Astrocyte of the cerebellum (primary cell): ENCODE data around the gene LENG8.

Experiments
- DNase-seq: peaks from one replicate; pipeline ENCODE4 v3.0.0-alpha.2; 2011; ENCODE audit warnings: low read depth
- H3K4me3 ChIP-seq: 2 replicates; pipeline ENCODE4 v1.5.1; 2011; ENCODE audit warnings: mild to moderate bottlenecking, low read depth, low read length, moderate library complexity
- CTCF ChIP-seq: IDR thresholded peaks from 2 replicates; pipeline ENCODE4 v1.5.1; 2012; ENCODE audit warnings: low read length, low read depth, moderate library complexity, mild to moderate bottlenecking; ENCODE audit errors: missing control alignments
- in situ Hi-C: cut with HindIII; loops from 2 replicates; pipeline ENCODE4 v1.10.0; 2017; ENCODE audit warnings: low sequenced_read_pairs

LENG8 gene

GRCh38 chr19:54432144-54432738, 16.8 kb upstream of the LENG8 start:
- in situ Hi-C loops, result no loop called here
- no peak for TF ChIP-seq CTCF
- DNase-seq, result no peak
- H3K4me3 ChIP-seq, result no peak overlapping the region

DNA sequence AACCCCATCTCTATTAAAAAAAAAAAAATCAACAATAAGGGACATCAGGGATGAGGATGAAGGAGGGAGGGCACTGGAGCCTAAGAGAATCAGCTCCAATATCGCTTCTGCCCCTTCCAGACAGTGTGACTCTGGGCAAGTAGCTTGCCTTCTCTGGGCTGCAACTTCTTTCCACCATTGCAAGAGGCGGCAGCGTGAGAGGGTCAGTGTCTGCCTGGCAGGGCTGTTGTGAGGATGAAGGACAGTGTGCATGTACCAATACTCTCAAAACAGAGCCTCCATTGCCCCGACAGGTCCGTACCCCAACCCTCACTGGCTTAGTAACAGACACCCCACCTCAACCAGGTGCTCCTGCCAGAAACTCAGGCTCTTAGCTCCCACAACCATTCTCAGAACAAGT, 15.3 kb upstream of the LENG8 start:
- in situ Hi-C loops, result no loop called here
- H3K4me3 ChIP-seq, result no peak overlapping the region
- DNase-seq, result no peak
- no peak for TF ChIP-seq CTCF

DNA sequence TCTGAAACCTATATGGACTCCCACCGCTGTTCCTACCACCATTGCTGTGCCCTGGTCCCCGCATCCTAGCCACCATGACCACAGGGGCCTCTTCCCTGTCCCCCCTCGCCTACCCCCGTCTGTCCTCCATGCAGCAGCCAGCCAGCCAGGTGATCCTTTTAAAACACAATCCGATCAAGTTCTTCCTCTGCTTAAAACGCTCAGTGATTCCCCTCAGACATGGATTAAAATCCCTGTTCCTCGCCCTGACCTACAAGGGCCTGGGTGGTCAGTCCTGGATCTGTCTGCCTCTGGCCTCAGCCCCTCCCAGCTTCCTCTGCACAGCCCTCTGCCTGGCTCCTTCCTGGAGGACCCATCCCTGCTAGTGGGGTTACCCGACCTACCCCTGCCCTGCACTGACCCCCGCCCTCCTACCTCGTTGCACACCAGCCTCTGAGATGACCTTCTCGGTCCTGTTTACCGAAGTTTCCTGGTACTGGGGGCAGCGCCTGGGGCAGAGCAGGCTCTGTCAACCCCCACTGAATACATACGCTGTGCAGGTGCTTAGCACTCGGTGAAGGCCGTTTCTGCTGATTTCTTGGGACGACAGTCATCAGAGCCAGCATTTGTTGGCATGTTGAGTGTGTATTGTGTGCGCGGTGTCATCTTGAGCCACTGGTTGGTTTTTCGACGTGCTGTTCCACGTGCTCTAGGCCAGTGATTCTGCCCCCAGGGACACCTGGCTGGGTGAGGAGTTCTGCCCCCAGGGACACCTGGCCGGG, 14.7 kb upstream of the LENG8 start:
- no peak for TF ChIP-seq CTCF
- no peak overlapping the region for H3K4me3 ChIP-seq
- DNase-seq, result no peak
- in situ Hi-C loops, result no loop called here

GRCh38 chr19:54434873-54435214, 14.2 kb upstream of the LENG8 start:
- no peak overlapping the region for H3K4me3 ChIP-seq
- TF ChIP-seq CTCF, result no peak
- DNase-seq, result no peak
- in situ Hi-C loops, result no loop called here

- TF ChIP-seq CTCF, result no peak
- H3K4me3 ChIP-seq, result no peak overlapping the region
- DNase-seq, result no peak
- in situ Hi-C loops, result no loop called here
Observed at GRCh38 chr19:54435551-54436016, 13.4 kb upstream of the LENG8 start.

GRCh38 chr19:54436031-54436523, 12.9 kb upstream of the LENG8 start:
- no peak for DNase-seq
- H3K4me3 ChIP-seq, result no peak overlapping the region
- in situ Hi-C loops, result no loop called here
- TF ChIP-seq CTCF, result no peak
